Vagina (tissue), 2 donors: Measurements from ENCODE around the gene NODAL.

ENCODE experiments used
- CTCF ChIP-seq, 3 experiments: fragments of 450-650 bp in 2 of 3; fragments of 200-600 bp in 1 of 3; sonication (generic) in 1 of 3; IDR thresholded peaks; one replicate each; pipeline ENCODE4 v1.5.1; 2017 to 2019; ENCODE audit warnings: antibody characterized with exemption in 3 of 3, mild to moderate bottlenecking in 2 of 3, moderate library complexity in 2 of 3
- POLR2A ChIP-seq, 2 donors: fragments of 450-650 bp; IDR thresholded peaks; one replicate each; pipeline ENCODE4 v1.6.1; 2017; ENCODE audit warnings: antibody characterized with exemption in 2 of 2, mild to moderate bottlenecking in 2 of 2, moderate library complexity in 2 of 2

DNA sequence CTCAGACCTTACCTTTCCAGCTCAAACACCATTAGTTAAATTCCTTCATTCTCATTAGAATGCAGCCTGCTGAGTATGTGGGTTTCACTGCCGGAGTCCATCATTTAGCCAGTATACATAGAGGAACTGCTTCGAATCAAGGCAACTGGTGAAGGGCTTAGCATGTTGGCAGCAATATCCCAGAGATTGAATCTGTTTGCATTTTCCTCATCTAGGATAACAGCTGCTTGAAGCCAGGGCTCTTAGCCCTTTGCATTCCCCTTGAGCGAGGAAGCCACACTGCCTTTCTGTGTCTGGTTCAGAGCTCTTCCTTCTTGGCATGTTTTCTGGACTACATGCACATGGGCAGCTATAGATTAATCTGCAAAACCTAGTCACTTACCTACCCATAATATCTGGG, 14.7 kb downstream of the NODAL start:
- no peak for TF ChIP-seq POLR2A (IDR thresholded peaks at IDR 0.05)
- TF ChIP-seq CTCF (IDR thresholded peaks at IDR 0.05), result no peak
